GM19351 (cell line): ENCODE measurements around the gene RXRA.

Experiments used
- ATAC-seq: cut with Tn5 transposase; IDR thresholded peaks from one replicate; pipeline ENCODE4 v1.9.1; 2021; ENCODE audit warnings: mild to moderate bottlenecking, moderate library complexity; ENCODE audit not compliant: unreplicated experiment

RXRA gene

GRCh38 chr9:134442085-134442474 lies 115.8 kb downstream of the RXRA start:
- no peak for ATAC-seq

GRCh38 chr9:134442486-134443173 lies 116.4 kb downstream of the RXRA start:
- no peak for ATAC-seq

- ATAC-seq = peak; percentile 87
Measured at GRCh38 chr9:134443174-134444037, 117.2 kb downstream of the RXRA start.

GRCh38 chr9:134444038-134444315 lies 117.7 kb downstream of the RXRA start:
- ATAC-seq = no peak

GRCh38 chr9:134445000-134445399 lies 118.7 kb downstream of the RXRA start:
- no peak for ATAC-seq

- ATAC-seq = peak; percentile 96
Measured at GRCh38 chr9:134449180-134449916, 123.1 kb downstream of the RXRA start.

GRCh38 chr9:134451700-134452458 lies 125.6 kb downstream of the RXRA start:
- no peak for ATAC-seq

GRCh38 chr9:134452728-134453127 lies 126.5 kb downstream of the RXRA start:
- no peak for ATAC-seq

GRCh38 chr9:134453776-134454475 lies 127.7 kb downstream of the RXRA start:
- ATAC-seq = no peak

GRCh38 chr9:134454476-134454857 lies 128.2 kb downstream of the RXRA start:
- ATAC-seq = no peak

GRCh38 chr9:134455021-134455471 lies 128.8 kb downstream of the RXRA start:
- no peak for ATAC-seq

- no peak for ATAC-seq
Measured at GRCh38 chr9:134455537-134455933, 129.3 kb downstream of the RXRA start.

GRCh38 chr9:134455934-134456755 lies 129.9 kb downstream of the RXRA start:
- no peak for ATAC-seq

- ATAC-seq = no peak
Measured at GRCh38 chr9:134456756-134457305, 130.6 kb downstream of the RXRA start.

- no peak for ATAC-seq
Measured at GRCh38 chr9:134457321-134458206, 131.3 kb downstream of the RXRA start.

- no peak for ATAC-seq
Measured at GRCh38 chr9:134458207-134459108, 132.2 kb downstream of the RXRA start.

- no peak for ATAC-seq
Measured at GRCh38 chr9:134459164-134459563, 132.9 kb downstream of the RXRA start.
